ENCODE results near the gene LEMD1. TPM values are rescaled to one million over a fixed set of nuclear protein-coding genes. Genes with fewer than 3 reads are reported as not detected.
"Not testable (repeated sequence)": the region's sequence is repeated elsewhere in the genome, so short reads cannot be mapped to it uniquely, and the experiment has no call there.

Gene LEMD1
- total RNA-seq, 2 donors from 2014 or later, result 1.4 TPM; not detected in 1

GRCh38 chr1:205376739-205377138 lies 45.1 kb downstream of the LEMD1 start:
- no peaks in the 10 kb centered on the region for H3K36me3 Mint-ChIP-seq
- ATAC-seq, result peak in 1 of 2 donors; percentile 34
- H3K9me3 Mint-ChIP-seq, result no peaks in the 10 kb centered on the region
- no peak for DNase-seq (ENCODE audit: low spot score in 2 of 2)
- no peak overlapping the region for H3K27ac Mint-ChIP-seq

- DNase-seq (ENCODE audit: low spot score in 2 of 2) (no peak), ATAC-seq (no peak)
- Mint-ChIP-seq H3K27ac (no peak overlapping the region), H3K9me3 (no peaks in the 10 kb centered on the region), H3K36me3 (no peaks in the 10 kb centered on the region)
Observed at GRCh38 chr1:205375835-205376545, 45.9 kb downstream of the LEMD1 start.

GRCh38 chr1:205374210-205375078 lies 47.4 kb downstream of the LEMD1 start:
- Mint-ChIP-seq H3K27ac (no peak overlapping the region), H3K9me3 (no peaks in the 10 kb centered on the region), H3K36me3 (no peaks in the 10 kb centered on the region)
- peak; percentile 34 to 61 for ATAC-seq
- no peak for DNase-seq (ENCODE audit: low spot score in 2 of 2)

GRCh38 chr1:205373798-205374175 lies 48.1 kb downstream of the LEMD1 start:
- DNase-seq (ENCODE audit: low spot score in 2 of 2) (no peak), ATAC-seq (no peak)
- Mint-ChIP-seq H3K36me3 (no peaks in the 10 kb centered on the region), H3K27ac (no peak overlapping the region), H3K9me3 (no peaks in the 10 kb centered on the region)

GRCh38 chr1:205373022-205373797 lies 48.6 kb downstream of the LEMD1 start:
- Mint-ChIP-seq H3K27ac (no peak overlapping the region), H3K9me3 (no peaks in the 10 kb centered on the region), H3K36me3 (no peaks in the 10 kb centered on the region)
- ATAC-seq (no peak), DNase-seq (ENCODE audit: low spot score in 2 of 2) (no peak)

GRCh38 chr1:205371871-205372660 lies 49.8 kb downstream of the LEMD1 start:
- Mint-ChIP-seq H3K27ac (no peak overlapping the region), H3K36me3 (no peaks in the 10 kb centered on the region), H3K9me3 (no peaks in the 10 kb centered on the region)
- DNase-seq (ENCODE audit: low spot score in 2 of 2), result no peak
- ATAC-seq, result no peak

- no peak for DNase-seq (ENCODE audit: low spot score in 2 of 2)
- no peak overlapping the region for H3K27ac Mint-ChIP-seq
- no peaks in the 10 kb centered on the region for H3K36me3 Mint-ChIP-seq
- ATAC-seq, result no peak
- H3K9me3 Mint-ChIP-seq, result no peaks in the 10 kb centered on the region
Observed at GRCh38 chr1:205370780-205371179, 51.1 kb downstream of the LEMD1 start.

GRCh38 chr1:205369701-205370123 lies 52.1 kb downstream of the LEMD1 start:
- Mint-ChIP-seq H3K27ac (no peak overlapping the region), H3K36me3 (no peaks in the 10 kb centered on the region), H3K9me3 (no peaks in the 10 kb centered on the region)
- ATAC-seq (no peak), DNase-seq (ENCODE audit: low spot score in 2 of 2) (no peak)

- H3K36me3 Mint-ChIP-seq, result no peaks in the 10 kb centered on the region
- no peak for DNase-seq (ENCODE audit: low spot score in 2 of 2)
Observed at GRCh38 chr1:205368478-205368877, 53.4 kb downstream of the LEMD1 start.

GRCh38 chr1:205365945-205366463 lies 55.9 kb downstream of the LEMD1 start:
- no peak for DNase-seq (ENCODE audit: low spot score in 2 of 2)
- Mint-ChIP-seq H3K36me3 (no peaks in the 10 kb centered on the region), H3K27ac (no peak overlapping the region), H3K9me3 (no peaks in the 10 kb centered on the region)
- no peak for ATAC-seq

More at GRCh38 chr1:205368478-205368877, 53.4 kb downstream of the LEMD1 start:
- Mint-ChIP-seq H3K27ac (no peak overlapping the region), H3K9me3 (no peaks in the 10 kb centered on the region)
- no peak for ATAC-seq

- ATAC-seq; H3K9me3 Mint-ChIP-seq; DNase-seq (ENCODE audit: low spot score in 2 of 2); H3K27ac Mint-ChIP-seq; H3K36me3 Mint-ChIP-seq: not testable (repeated sequence)
Observed at GRCh38 chr1:205365086-205365485, 56.8 kb downstream of the LEMD1 start.

GRCh38 chr1:205360891-205361290 lies 61.0 kb downstream of the LEMD1 start:
- ATAC-seq (no peak), DNase-seq (ENCODE audit: low spot score in 2 of 2) (no peak)
- no peak overlapping the region for H3K27ac Mint-ChIP-seq
- H3K36me3 Mint-ChIP-seq, result no peaks in the 10 kb centered on the region
- H3K9me3 Mint-ChIP-seq, result no peaks in the 10 kb centered on the region

- no peaks in the 10 kb centered on the region for H3K36me3 Mint-ChIP-seq
- H3K27ac Mint-ChIP-seq, result no peak overlapping the region
- no peaks in the 10 kb centered on the region for H3K9me3 Mint-ChIP-seq
- no peak for ATAC-seq
- DNase-seq (ENCODE audit: low spot score in 2 of 2), result no peak
Observed at GRCh38 chr1:205359771-205360565, 61.9 kb downstream of the LEMD1 start.

- no peaks in the 10 kb centered on the region for H3K9me3 Mint-ChIP-seq
- no peak overlapping the region for H3K27ac Mint-ChIP-seq
- DNase-seq (ENCODE audit: low spot score in 2 of 2) (no peak), ATAC-seq (no peak)
- no peaks in the 10 kb centered on the region for H3K36me3 Mint-ChIP-seq
Observed at GRCh38 chr1:205358579-205358978, 63.3 kb downstream of the LEMD1 start.

GRCh38 chr1:205357567-205357966 lies 64.3 kb downstream of the LEMD1 start:
- Mint-ChIP-seq H3K9me3 (no peaks in the 10 kb centered on the region), H3K36me3 (no peaks in the 10 kb centered on the region), H3K27ac (no peak overlapping the region)
- DNase-seq (ENCODE audit: low spot score in 2 of 2), result no peak
- no peak for ATAC-seq
